Pancreas (tissue), 10 donors: ENCODE data around the gene FKBP1A. TPM values are rescaled to one million over a fixed set of nuclear protein-coding genes. Genes with fewer than 3 reads are reported as not detected.

ENCODE experiments used
- ATAC-seq, 4 donors: fragments of 200-7000 bp; cut with Tn5 transposase; one replicate each; pipeline versions ENCODE4 v1.8.0 to v1.9.1; 2020; ENCODE audit warnings: mild to moderate bottlenecking in 4 of 4, moderate library complexity in 4 of 4
- DNase-seq, 6 donors: peaks; one replicate each; pipeline ENCODE4 v3.0.0-alpha.2; 2020
- FAIRE-seq: peaks from 2 replicates; lab custom pipeline; 2012; peaks lifted over from hg19 to GRCh38; lab: Jason Lieb, UNC
- H3K27ac ChIP-seq, 4 donors: fragments of 200-600 bp; sonication (generic); 1 replicate in 3 of 4; 2 replicates in 1 of 4; pipeline versions ENCODE4 v1.5.0 to v1.8.0; 2020
- H3K27me3 ChIP-seq, 4 donors: fragments of 200-600 bp; one replicate each; pipeline ENCODE4 v1.8.0; 2021
- H3K36me3 ChIP-seq, 3 donors: fragments of 200-600 bp; sonication (generic) in 1 of 3; one replicate each; pipeline versions ENCODE4 v1.5.0 to v1.8.0; 2020 to 2021
- H3K4me1 ChIP-seq, 3 donors: fragments of 200-600 bp; one replicate each; pipeline ENCODE4 v1.8.0; 2021
- H3K4me3 ChIP-seq, 4 donors: fragments of 200-600 bp; sonication (generic) in 2 of 4; one replicate each; pipeline versions ENCODE4 v1.5.0 to v1.8.0; 2020 to 2021
- H3K9me3 ChIP-seq, 4 donors: fragments of 200-600 bp; one replicate each; pipeline ENCODE4 v1.8.0; 2021
- WGBS, 2 donors: extraction: QIAGEN DNeasy Blood & Tissue Kit; methylation state at CpG; one replicate each; pipeline ENCODE4 v1.1.7; 2013; 5-methylcytosine and 5-hydroxymethylcytosine counted together
- intact Hi-C, 3 donors: fragments of 100-400 bp; cut with DNase I; formaldehyde crosslinking; loops; one replicate each; pipeline versions ENCODE4 v1.11.1 to v1.14.2; 2022
- polyA plus RNA-seq, 2 donors: library from polyadenylated mRNA; stranded (reverse); fragments of 200-250 nt; gene quantifications; one replicate each; pipeline ENCODE4 v1.2.3, GENCODE V29; 2013
- total RNA-seq, 6 donors: library from RNA; stranded (reverse); fragmentation: NEBNext Ultra II Directional in 4 of 6; extraction: Animal tissue kit (Norgen Biotek cat#: 25700) in 4 of 6; gene quantifications; one replicate each; pipeline versions ENCODE4 v1.2.1 to v1.2.4, GENCODE V29; 2021 to 2023
- TF ChIP-seq, protein P1 (sequence below), 4 donors: fragments of 200-600 bp; sonication (generic) in 3 of 4; IDR thresholded peaks; one replicate each; pipeline versions ENCODE4 v1.5.0 to v1.8.0; 2021; ENCODE audit warnings: antibody characterized with exemption in 4 of 4
- donor health status: healthy with polysubstance abuse.
- donor health status: DM: no; HTN: no; CAD: no; lungs with moderate emphysema.
- donor health status: DM: no; HTN: no; CAD: no.
- donor health status: control.
- donor health status: control.
- donor health status: Bipolar disorder and iron deficiency.
- donor health status: DM: yes; HTN: yes; CAD: no.
- donor health status: DM: no; HTN: no; CAD: no.
- donor health status: DM: no; HTN: no; CAD: no.
- donor health status: DM: yes; HTN: yes; CAD: no.

Gene FKBP1A
- total and polyA plus RNA-seq, 8 donors = 40.2 to 104 (median 67.3) TPM

GRCh38 chr20:1388741-1389483, 3.9 kb downstream of the FKBP1A start:
- H3K4me1 ChIP-seq = peaks cover 15 to 48% (median 22%) of the 10 kb centered on the region in 3 donors
- intact Hi-C loops = loop anchor here in 1 of 3 donors (10.0 kb wide), 1 partner anchor 54 kb away; no protein-coding TSS in a partner anchor

DNA sequence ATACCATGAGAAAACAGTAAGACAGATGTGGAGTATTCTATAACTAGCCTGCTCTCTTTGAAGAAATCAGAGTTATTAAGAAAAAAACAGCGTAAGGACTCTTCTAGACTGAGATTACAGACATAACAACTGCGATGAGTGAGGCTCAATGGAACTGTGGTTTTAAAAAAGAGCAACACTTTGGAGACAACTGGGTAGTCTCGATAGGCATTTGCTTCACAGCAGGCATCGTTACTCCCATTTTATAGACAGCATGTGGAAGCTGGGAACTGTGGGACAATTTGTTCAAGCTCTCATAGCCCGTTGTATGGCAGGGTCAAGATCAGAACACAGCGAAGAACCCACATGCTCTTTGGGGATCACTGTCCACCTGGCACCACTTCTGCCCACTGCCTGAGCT, 4.6 kb downstream of the FKBP1A start:
- Histone ChIP-seq H3K27ac (no peak overlapping the region), H3K27me3 (no peaks in the 10 kb centered on the region), H3K4me3 (no peak overlapping the region), H3K36me3 (no peaks in the 10 kb centered on the region), H3K9me3 (no peaks in the 10 kb centered on the region), H3K4me1 (peaks cover 21 to 55% (median 29%) of the 10 kb centered on the region in 3 donors)
- 72 to 78% methylated on average over 6 of the region's 6 CpGs for WGBS, 2 donors
- TF ChIP-seq, protein P1, sequence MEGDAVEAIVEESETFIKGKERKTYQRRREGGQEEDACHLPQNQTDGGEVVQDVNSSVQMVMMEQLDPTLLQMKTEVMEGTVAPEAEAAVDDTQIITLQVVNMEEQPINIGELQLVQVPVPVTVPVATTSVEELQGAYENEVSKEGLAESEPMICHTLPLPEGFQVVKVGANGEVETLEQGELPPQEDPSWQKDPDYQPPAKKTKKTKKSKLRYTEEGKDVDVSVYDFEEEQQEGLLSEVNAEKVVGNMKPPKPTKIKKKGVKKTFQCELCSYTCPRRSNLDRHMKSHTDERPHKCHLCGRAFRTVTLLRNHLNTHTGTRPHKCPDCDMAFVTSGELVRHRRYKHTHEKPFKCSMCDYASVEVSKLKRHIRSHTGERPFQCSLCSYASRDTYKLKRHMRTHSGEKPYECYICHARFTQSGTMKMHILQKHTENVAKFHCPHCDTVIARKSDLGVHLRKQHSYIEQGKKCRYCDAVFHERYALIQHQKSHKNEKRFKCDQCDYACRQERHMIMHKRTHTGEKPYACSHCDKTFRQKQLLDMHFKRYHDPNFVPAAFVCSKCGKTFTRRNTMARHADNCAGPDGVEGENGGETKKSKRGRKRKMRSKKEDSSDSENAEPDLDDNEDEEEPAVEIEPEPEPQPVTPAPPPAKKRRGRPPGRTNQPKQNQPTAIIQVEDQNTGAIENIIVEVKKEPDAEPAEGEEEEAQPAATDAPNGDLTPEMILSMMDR (IDR thresholded peaks at IDR 0.05) = no peak
- intact Hi-C loops = loop anchor here in 1 of 3 donors (10.0 kb wide), 1 partner anchor 53 kb away; no protein-coding TSS in a partner anchor
- FAIRE-seq = no peak
- no peak for DNase-seq
- ATAC-seq = no peak

More at GRCh38 chr20:1388741-1389483, 3.9 kb downstream of the FKBP1A start:
- H3K4me3 ChIP-seq = no peak overlapping the region
- DNase-seq = no peak
- H3K27me3 ChIP-seq = no peaks in the 10 kb centered on the region
- H3K9me3 ChIP-seq = no peaks in the 10 kb centered on the region
- WGBS, 2 donors = 68 to 72% methylated on average over 10 of the region's 10 CpGs
- H3K36me3 ChIP-seq = no peaks in the 10 kb centered on the region
- FAIRE-seq = no peak
- peak overlapping the region in 2 of 4 donors; percentile 22 for H3K27ac ChIP-seq
- TF ChIP-seq, protein P1 (IDR thresholded peaks at IDR 0.05) = no peak
- ATAC-seq = no peak

DNA sequence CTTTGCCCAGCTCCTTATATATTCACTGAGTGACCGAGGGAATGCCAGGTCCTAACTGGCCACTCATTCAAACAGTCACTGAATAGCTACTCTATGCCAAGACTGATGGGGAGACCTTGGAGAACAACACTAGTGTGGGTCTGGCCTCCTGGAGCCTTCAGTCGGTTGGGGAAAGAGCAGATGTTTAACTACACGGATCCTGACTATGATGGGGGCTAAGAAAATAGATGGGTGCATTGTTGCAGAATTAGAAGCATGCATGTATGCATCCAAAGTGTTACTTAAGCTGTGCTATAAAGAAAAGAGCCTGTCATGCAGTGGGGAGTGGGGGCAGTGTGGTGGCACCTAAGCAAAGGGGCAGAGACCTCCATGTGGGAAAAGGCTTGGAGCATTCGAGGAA, 6.5 kb downstream of the FKBP1A start:
- Histone ChIP-seq H3K27me3 (no peaks in the 10 kb centered on the region), H3K36me3 (no peaks in the 10 kb centered on the region), H3K27ac (no peak overlapping the region), H3K9me3 (no peaks in the 10 kb centered on the region), H3K4me3 (no peak overlapping the region), H3K4me1 (peaks cover 38 to 65% (median 38%) of the 10 kb centered on the region in 3 donors)
- no peak for DNase-seq
- intact Hi-C loops = loop anchor here in 1 of 3 donors (10.0 kb wide), 1 partner anchor 52 kb away; no protein-coding TSS in a partner anchor
- TF ChIP-seq, protein P1 (IDR thresholded peaks at IDR 0.05) = no peak
- FAIRE-seq = no peak
- ATAC-seq = no peak
- 56 to 60% methylated on average over 4 of the region's 4 CpGs for WGBS, 2 donors

DNA sequence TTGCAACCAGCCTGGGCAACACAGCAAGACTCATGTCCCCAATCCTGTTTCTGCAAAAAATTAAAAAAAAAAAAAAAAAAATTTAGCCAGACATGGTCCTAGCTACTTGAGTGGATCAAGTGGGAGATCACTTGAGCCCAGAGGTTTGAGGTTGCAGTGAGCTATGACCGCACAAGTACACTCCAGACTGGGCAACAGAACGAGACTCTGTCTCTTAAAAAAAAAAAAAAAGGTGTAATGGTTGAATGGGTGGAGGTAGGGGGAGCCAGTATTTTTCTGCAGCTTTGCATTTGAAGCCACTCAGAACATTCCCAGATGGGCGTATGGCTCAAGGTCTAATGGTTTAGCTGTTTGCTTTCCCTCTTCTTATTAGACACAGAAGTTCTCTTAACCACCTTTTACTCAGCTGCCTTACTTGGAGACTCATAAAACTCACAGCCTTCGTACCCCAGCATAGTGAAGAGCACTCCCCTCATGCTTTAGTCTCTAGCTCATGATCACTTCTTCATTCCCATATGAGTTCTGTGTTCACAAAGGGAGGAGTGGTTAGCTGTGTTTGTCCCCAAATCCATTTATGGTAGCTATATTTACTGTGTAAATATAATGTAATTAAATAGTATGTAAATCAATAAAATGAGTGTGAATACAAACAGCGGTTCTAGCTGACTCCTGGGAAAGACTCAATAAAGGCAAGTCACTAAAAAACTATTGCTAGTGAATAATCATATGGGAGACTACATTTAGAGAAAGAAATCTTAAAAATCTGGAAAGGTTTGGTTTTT, 9.0 kb downstream of the FKBP1A start:
- ATAC-seq (peak in 2 of 4 donors; percentile 18 to 35), FAIRE-seq (no peak), DNase-seq (no peak)
- Histone ChIP-seq H3K27ac (no peak overlapping the region), H3K9me3 (no peaks in the 10 kb centered on the region), H3K36me3 (no peaks in the 10 kb centered on the region), H3K4me3 (no peak overlapping the region), H3K27me3 (no peaks in the 10 kb centered on the region), H3K4me1 (peaks cover 27 to 47% (median 40%) of the 10 kb centered on the region in 3 donors)
- TF ChIP-seq, protein P1 (IDR thresholded peaks at IDR 0.05) = no peak
- WGBS, 2 donors = 50 to 51% methylated on average over 5 of the region's 5 CpGs
- intact Hi-C loops = loop anchor here in 1 of 3 donors (10.0 kb wide), 1 partner anchor 49 kb away; no protein-coding TSS in a partner anchor
